SH-SY5Y (cell line): Measurements from ENCODE around the gene SIGLEC12.

ENCODE experiments used
- GATA2 ChIP-seq: IDR thresholded peaks from 2 replicates; pipeline ENCODE4 v1.6.1; 2011; ENCODE audit warnings: mild to moderate bottlenecking, low read depth, low read length
- GATA3 ChIP-seq: IDR thresholded peaks from 2 replicates; pipeline ENCODE4 v1.6.1; 2011; ENCODE audit warnings: low read depth, mild to moderate bottlenecking, low read length, moderate library complexity

DNA sequence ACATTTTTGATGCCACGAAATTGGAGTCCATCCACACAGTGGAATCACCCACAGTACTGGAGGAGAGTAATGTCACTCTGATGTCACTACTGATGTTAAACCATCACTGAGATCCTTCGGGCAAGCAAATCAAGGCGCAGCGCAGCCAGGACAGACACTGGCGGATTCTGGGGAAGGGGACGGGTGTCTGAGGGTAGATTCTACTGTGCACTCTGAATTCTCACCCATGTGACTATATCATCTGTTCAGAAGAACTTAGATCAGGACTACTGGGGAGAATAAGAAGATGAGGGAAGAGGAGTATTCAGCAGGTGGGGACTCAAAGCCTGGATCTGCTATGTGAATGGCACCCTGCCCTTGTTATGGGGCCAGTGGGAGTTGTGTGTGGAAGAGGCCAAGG lies 42.4 kb upstream of the SIGLEC12 start:
- no peak for TF ChIP-seq GATA3
- TF ChIP-seq GATA2, result no peak
